NCI-H1417 (cell line): ENCODE measurements around the gene ABCD1.
"Not testable (repeated sequence)": the region's sequence is repeated elsewhere in the genome, so short reads cannot be mapped to it uniquely, and the experiment has no call there.

Experiments used
- DNase-seq, 3 experiments: peaks; one replicate each; lab custom pipeline; 2025; lab: John Stamatoyannopoulos, UW

ABCD1 gene

DNA sequence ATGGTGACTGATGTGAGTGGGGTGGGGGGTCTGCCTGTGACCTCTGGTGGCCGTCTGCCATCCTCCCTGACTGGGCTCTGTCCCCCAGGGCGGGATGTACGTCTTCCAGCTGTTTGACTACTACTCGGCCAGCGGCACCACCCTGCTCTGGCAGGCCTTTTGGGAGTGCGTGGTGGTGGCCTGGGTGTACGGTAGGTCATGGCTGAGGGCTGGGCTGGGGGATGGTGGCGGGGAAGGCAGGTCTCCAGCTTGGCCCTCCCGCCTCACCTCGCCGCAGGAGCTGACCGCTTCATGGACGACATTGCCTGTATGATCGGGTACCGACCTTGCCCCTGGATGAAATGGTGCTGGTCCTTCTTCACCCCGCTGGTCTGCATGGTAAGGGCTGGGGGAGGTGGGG lies 30.4 kb upstream of the ABCD1 start:
- DNase-seq = not testable (repeated sequence)

DNA sequence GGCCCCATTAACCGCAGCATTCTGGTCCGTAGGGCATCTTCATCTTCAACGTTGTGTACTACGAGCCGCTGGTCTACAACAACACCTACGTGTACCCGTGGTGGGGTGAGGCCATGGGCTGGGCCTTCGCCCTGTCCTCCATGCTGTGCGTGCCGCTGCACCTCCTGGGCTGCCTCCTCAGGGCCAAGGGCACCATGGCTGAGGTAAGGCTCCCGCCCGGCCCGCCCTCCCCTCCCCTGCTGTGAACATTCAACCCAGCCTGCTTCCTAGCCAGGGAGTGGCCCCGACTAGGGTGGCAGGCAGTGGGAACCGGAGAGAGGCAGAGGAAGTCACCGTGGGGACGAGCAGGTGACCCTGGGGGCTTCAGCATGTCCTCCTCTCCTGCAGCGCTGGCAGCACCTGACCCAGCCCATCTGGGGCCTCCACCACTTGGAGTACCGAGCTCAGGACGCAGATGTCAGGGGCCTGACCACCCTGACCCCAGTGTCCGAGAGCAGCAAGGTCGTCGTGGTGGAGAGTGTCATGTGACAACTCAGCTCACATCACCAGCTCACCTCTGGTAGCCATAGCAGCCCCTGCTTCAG lies 29.9 kb upstream of the ABCD1 start:
- DNase-seq = no peak

DNA sequence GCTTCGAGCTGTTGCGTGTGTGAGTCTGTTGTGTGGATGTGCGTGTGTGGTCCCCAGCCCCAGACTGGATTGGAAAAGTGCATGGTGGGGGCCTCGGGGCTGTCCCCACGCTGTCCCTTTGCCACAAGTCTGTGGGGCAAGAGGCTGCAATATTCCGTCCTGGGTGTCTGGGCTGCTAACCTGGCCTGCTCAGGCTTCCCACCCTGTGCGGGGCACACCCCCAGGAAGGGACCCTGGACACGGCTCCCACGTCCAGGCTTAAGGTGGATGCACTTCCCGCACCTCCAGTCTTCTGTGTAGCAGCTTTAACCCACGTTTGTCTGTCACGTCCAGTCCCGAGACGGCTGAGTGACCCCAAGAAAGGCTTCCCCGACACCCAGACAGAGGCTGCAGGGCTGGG lies 28.6 kb upstream of the ABCD1 start:
- no peak for DNase-seq

DNA sequence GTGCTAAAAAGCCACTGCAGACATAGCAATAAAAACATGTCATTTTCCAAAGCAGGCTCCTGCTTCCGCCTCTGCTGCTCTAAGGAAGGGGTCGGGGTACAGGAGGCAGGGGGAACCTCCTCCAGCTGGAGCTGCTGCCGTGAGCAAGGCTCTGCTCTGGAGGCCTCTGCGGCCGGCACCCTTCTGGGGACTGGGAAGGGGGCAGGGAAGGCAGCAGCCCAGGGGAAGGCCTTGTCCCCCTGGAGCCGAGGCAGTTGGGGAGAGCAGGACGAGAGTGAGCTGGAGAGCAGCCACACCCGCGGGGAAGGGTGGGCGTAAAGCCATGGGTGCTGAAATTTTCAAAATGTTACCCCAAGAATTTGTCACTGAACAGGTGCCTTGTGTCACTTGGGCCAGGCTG lies 28.1 kb upstream of the ABCD1 start:
- DNase-seq = not testable (repeated sequence)

DNA sequence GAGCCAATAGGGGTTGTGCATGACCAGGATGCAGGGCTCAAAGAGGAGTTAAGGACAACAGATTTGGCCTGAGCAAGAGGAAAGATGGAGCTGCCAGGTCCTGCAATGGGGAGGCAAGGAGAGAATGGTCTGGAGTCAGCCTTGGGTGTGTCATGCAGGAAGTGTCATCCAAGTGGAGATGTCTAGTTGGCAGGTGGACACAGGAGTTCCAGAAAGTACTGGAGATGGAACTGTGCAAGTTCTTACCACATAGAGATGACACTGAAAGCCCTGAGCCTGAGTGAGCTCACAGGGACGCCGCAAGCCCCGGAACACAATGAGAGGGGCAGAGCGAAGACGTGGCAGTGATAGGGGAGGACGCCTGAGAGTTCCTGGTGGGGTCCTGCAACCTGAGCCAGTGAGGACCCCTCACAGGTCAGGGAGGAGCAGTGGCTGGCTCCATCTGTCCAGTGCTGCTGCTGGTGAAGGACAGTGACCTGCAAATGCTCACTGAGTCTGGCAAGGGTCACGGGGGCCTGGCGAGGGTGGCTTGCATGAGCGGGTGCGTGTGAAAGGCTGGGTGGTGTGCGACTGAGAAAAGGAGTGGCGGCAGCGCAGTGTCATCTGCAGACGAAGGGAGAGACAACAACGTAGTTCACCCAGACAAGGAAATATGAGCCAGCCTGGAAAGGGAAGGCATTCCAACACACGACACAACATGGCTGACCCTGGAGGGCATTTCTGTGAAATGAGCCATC lies 27.5 kb upstream of the ABCD1 start:
- not testable (repeated sequence) for DNase-seq

DNA sequence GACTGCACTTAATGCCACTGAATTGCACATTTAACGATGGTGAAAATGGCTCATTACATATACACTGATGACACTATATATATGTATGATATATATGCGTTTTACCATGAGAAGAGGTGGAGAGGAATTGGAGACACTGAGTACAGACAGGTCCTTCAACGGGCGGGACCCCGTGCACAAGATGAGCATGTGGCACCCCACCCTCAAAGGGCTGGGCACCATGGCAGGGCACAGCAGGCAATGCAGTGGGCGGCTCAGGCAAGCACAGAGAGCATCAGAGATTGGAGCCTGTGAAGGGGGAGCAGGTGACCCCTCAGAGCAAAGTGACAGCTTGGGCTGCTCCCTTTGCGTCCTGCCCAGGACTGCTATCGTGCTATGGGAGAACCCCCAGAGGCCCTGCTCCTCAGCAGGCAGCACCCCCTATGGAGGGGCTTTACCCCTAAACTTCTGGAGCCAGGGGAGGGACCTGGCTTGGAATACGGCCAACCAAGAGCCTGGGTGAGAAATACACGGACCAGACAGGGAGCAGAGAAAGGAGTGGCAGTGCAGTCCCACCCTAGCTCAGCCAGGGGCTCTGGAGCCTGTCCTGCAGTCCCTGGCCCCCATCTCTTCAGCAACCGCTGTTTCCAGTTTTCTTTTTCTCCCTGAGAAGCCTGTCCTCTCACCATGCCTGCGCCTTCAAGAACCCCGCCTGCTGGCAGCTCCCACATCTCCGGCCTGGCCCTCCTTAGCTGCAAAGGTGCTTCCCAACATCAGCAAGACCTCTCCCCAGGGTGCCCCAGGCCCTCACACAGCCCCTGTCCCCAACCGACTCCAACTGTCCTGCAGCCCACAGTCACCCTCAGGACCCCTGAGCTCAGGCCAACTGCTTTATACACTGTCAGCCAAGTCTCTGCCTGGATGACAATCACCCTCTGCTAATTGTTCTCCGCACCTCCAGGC lies 26.5 kb upstream of the ABCD1 start:
- no peak for DNase-seq

DNA sequence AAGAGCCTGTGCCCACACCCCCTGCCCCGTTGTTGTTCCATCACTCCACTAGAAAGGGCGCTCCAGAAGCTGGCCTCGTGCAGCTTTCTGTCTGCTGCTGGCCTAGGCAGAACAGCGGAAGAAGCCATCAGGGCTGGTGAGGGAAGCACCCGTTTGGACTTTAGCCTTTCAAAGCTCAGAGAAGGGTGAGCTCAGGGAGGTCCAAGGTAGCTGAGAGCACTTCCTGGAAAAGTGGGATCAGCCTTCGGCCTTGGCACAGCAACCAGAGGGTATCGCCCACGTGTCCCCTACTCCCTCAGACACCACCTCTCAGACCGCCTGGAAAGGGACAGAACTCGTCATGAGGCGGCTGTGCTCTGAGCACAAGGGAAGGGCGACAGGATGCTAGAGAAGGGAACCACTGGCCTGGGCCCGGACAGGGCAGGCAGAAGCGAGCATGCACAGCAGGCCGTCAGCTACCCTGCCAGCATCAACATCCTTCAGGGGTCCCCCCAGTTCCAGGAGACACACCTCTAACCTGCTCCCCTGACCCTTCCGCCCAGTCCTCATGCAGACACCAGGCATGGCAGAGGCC lies 25.4 kb upstream of the ABCD1 start:
- DNase-seq = not testable (repeated sequence)

DNA sequence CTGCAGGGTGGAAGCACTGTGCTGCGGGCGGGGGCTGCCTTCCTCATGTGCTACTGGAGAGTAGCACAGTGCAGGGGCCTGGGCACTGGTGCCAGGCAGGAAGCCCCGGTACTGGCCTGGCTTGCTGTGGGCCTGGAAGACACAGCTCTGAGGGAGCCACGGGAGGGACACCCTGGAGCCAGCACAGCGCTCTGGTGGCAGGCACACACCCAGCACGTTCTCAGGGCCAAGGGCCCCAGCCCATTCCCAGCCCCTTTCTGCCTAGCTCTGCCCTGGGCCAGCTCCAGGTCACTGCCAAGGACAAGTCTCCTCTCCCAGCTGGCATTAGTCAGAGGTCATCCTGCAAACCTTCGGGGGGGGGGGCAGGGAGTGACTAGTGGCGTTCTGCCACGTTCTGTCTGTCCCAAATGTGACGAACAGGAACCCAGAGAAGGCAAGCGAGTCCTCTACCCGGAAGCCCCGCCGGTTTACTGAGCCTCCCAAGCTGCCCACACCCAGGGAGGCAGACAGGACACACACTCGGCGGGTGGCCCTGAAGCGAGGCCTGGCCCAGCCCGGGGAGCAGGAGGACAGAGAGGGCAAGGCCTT lies 24.8 kb upstream of the ABCD1 start:
- DNase-seq = not testable (repeated sequence)

DNA sequence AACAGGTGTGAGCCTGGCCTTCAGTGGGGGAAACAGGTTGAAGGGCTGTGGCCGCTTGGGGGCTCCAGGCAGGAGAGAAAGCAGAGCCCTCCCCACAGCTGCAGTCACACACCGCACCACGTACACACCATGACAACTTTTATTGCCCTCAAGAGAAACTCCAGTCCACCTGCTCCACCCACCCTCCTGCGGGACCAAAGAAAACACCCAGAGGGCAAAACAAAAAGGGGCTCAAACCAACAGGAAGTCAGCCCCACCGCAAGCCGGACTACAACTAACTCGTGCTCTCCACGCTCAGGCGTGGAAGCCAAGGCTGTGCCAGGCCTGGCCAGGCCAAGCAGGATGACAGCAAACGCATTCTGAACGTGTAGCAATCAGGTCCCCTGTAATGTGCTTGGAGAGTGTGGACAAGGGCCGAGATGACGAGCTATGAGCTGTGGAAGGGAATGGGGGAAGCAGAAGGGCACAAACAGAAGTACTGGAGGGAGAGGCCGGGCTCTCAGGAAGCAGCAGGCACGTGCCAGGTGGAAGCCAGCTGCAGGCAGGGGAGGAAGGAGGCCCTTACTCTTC lies 24.2 kb upstream of the ABCD1 start:
- DNase-seq = no peak

DNA sequence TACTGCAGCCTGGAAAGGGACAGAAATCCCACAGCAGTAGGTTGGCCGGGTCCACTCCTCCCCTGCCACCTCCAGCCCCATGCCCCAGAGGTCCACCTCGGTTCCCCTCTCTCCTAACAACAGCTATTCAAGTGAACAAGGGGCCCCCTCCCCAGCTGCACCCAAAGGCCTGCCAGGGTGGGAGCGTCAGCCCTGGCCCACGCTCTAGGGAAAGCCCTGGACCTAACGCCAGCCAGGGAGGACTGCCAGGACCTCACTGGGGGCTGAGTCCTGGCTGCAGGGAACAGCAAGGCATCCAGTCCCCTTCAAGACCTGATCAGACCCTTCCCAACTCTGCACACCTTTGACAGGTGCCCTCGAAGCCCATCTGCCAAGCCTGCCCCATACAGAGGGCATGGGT lies 23.7 kb upstream of the ABCD1 start:
- DNase-seq = no peak

DNA sequence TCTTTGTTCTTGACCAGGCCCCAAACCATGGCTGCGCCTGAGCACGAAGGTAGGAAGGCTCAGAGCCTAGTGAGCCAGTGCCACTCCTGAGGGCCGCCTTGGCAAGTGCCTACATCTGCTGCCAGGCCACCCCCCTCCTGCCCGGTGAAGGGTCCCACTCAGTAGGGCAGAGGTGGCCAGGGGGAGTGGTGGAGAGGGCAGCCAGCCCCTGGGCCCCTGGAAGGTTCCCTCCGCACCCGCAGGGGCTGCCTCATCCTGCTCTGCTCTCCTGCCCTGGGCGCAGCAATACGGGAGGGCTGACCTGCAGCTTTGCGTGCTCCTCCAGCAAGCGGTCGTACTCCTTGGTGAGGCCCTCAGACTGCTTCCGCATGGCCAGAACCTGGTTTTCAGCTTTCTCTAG lies 22.9 kb upstream of the ABCD1 start:
- DNase-seq = no peak

DNA sequence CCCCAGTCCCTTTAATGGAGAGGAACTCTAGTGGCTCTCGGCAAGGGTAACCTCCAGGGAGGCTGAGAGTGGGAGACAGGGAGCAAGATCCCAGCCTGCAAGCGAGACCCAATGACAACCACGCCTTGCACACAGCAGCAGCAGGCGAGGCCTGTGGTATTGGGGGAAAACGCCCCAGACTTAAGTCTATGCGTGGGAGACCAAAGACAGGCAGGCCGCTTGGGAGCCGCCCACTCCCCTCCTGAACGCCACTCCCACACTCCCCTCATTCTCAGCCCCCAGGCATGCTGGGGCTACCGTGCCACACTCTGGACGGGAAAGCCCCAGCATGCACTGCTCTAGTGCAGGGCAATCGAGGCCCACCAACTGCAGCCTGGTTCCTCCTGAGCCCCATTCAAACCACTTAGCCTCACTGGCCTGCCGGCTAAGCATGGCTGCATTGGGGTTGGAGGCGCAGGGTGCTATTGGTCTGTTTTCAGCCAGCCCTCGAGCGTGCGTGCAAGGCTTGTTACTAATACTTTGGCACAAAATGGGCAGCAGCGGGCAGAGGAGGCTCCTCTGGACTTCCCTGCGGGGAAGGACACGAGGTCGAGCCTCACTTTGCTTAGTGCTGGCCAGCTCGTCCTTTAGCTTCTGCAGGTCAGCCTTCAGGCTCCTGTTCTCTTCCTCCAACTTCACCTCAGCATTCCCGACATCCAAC lies 22.2 kb upstream of the ABCD1 start:
- DNase-seq = no peak

DNA sequence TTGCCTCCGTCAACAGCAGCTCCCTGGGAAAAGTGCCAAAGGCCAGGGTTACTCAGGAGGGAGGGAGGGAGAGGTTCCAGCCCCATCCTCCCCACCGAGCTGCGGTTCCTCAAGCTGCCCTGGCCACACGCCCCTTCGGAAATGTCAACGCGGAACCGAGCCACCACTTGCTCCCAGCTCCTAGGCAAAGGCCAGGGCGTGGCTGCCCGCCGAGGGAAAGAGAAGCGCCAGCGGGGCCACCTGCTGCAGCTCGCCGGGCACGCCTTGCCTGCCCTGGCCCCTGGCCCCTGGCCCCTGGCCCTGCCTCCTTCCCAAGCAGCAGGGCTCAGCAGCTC lies 21.7 kb upstream of the ABCD1 start:
- no peak for DNase-seq

DNA sequence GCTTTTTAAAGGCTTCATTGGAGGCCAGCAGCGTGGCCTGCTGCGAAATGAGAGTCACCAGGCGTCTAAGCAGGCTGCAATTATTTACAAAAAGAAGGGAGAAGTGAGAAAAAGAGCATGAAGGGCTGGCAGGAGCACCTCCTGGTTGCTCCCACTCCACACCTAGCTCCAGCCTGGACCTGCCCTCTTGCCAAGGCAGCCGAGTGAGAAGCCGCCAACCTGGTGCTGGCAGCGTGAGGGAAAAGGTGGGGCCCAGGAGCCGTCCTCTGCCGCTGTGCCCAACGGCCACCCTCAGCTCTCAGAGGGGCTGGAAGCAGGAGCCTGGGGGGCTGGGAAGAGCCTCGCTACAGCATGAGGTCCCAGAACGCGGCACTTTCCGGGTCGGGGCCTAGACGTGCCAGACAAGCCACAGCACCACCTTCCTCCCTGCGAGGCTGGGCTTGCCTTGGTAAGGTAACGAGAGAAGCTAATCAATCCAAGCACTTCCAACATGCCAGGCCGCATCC lies 20.6 kb upstream of the ABCD1 start:
- DNase-seq = no peak

DNA sequence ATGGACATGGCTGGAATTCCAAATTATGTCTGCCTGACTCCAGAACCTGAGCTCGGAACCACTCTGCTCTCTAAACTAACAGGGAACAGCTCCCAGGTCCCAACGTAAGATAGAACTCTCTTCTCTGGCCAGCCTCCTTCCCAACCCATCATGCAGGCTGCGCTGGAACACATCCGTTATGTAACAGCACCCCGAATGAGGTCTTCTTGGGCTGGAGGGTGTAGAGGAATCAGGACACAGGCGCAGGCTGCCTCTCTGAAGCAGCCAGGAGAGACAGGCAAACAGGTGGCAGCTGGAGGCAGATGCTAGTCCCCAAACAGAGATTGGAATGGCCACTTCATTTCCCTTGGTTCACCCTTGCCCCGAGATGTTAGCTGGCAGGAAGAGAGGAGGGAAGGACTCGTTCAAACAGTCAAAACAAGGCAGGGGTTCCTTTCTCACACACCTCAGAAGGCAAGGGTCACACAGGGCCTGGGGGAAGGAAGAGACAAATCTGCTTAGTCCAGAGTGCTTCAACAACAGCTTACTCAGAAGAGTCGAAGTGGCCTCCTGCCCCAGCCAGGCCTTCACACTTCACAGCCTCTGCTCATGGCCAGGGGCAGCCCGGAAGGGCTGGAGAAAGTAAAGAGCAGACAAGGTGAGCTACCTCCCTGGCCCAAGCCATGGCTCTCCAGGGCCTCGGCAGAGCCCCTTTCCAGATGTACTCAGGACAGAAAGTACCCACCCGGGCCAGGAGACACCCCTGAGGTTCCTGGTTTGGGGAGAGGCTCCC lies 19.8 kb upstream of the ABCD1 start:
- not testable (repeated sequence) for DNase-seq

DNA sequence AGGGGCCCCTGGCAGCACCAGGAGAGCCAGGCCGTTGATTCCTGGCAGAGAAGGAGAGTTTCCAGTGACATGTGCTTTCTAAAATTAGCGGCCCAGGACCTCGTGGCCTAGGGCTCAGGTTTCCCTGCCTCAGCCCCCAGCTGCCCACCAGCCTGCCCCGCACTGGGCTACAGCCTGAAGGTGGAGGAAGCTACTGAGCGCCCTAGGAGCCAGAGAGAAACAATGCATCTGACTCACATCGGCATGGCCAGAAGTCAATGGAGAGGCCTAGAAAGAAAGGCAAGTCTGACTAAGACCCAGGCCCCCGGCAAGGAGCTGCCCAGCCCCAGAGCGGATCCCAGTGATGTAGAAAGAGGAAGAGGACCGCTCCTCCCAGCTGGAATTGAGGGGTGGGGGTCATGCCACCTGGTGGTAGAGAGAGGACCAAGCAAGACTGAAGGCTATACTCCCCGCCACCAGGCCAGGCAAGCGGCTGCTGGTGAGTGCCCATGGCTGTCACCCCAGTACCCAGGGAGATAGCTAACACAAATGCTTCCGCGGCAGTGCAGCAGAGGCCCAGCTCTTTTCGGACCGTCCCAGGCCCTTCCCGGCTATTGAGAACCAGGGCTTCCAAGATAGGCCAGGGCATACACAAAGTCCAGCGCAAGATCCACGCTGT lies 19.1 kb upstream of the ABCD1 start:
- DNase-seq = not testable (repeated sequence)

DNA sequence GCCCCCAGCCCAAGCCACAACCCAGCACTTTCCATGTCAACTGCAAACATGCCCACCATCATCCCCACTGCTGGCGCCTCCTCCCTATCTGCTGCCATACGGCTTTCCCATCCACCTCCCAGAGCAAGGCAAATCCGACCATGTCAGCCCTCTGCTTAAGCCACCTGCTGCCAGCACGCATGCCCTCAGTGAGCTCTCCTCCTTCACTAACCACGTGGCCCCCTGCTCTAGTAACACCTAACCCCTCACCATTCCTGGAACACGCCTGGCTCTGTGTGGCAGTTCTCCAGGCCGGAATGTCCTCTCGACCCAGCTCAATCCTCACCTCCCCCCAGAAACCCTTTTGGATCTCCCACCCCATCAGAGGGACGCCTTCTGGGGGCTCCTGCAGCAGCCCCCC lies 17.9 kb upstream of the ABCD1 start:
- DNase-seq = no peak

DNA sequence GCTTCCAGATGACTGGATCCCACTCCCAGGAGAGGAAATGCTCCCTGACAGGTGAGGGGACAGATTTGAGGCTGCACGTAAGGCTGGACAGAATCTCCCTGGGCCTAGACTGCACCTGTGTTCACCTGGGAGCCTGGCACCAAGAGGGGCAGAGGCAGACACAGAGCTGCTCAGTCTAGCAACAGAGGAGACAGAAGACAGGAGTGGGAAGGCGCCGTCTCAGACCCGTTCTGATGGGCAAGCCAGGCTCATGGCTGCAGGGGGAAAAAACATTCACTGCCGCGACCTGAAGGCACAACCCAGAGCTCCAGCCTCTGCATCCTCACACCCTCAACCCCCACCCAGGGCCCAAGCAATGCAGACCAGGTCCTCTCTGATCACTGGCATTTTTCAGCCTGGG lies 17.2 kb upstream of the ABCD1 start:
- no peak for DNase-seq

DNA sequence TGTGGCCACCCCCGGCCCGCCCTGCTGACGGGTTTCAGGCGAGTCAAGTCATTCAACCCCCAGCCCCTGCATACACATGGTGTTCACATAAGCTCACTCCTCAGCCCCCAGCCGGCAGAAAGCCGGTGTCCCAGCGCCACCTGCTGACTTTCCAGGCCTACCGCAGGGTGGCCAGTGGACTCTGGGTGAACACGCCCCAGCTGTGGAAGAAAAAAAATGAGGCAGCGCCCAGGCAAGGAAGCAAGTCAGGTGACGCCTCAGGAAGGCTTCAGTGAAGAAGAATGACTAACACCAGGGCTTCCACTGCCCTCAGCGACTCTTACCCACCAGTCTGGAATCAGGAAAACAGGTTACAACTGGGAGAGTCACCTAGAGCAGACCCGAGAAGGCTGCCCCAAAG lies 16.2 kb upstream of the ABCD1 start:
- peak; percentile 10 to 60 (median 27) for DNase-seq
